ENCODE measurements around the gene ANGPTL8. TPM values are rescaled to one million over a fixed set of nuclear protein-coding genes. Genes with fewer than 3 reads are reported as not detected.

Gene ANGPTL8, protein sequence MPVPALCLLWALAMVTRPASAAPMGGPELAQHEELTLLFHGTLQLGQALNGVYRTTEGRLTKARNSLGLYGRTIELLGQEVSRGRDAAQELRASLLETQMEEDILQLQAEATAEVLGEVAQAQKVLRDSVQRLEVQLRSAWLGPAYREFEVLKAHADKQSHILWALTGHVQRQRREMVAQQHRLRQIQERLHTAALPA
- not detected in 2 replicates for total RNA-seq

DNA sequence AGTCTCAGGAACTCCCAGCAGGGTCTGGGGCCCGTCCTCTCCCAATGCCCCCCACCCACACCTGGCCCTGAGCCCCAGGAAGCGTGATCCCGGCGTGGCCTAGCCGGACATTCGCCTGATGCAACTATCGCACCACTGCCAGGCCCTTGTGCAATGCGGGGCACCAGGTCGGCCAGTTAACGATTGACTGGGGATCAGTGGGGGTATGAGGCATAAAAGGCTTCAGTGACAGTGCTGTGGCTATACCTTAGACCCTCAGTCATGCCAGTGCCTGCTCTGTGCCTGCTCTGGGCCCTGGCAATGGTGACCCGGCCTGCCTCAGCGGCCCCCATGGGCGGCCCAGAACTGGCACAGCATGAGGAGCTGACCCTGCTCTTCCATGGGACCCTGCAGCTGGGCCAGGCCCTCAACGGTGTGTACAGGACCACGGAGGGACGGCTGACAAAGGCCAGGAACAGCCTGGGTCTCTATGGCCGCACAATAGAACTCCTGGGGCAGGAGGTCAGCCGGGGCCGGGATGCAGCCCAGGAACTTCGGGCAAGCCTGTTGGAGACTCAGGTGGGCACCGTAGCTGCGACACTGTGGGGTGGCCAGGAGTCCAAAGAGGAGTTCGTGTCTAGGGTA lies at the start of gene ANGPTL8:
Gene ANGPTL8, plus strand, starts transcription at position 243 of the 624 bp plus-strand sequence. Its CDS starts 19 bp downstream, at position 262.

GRCh38 chr19:11197291-11198174 lies 41.9 kb upstream of the ANGPTL8 start, which contains the start of gene KANK2:
Gene KANK2 (minus strand): TSS chr19:11197545. CDS start chr19:11194511, 3,034 bp downstream.

DNA sequence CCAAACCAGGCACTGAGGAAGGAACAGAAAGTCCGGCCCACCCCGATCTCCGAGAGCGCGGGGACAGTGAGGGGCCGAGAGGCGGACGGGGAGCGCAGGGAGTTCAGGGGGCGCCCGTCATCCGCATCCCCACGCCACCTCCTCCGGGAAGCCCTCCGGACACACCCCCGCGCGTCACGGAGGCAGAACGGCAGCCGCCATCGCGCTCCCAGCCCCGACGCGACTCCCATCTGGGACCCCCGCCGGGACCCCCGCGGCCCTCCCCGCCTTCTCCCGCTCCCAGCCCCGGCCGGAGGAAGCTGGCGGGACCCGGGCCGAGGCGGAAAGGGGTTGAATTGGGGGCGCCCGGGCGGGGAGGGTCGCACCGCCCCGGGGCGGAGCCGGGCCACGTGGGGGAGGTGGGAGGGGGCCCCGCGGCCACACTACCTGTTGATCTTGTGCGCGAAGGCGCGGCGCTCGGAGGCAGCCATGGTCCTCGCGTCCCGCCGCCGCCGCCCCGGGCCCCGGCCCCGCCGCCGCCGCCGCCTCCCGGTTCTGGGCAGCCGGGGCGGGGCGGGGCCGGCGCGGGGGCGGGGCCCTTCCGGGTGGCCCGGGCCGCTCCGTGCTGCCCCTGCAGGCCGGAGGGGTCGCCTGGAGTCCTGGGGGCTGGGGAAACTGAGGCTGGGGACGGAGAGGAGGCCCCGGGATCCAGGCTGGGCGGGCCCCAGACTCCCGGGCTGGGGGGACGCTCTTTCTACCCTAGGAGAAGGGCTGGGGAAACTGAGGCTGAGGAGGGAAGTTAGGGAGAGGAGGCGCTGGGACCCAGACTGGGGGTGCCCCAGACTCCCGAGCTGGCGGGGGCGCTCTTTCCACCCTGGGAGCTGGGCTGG lies 22.8 kb downstream of the ANGPTL8 start, which contains the start of gene DOCK6:
Gene DOCK6, minus strand, starts transcription at position 554 of the 869 bp plus-strand sequence. Its CDS starts 84 bp downstream, at position 470.

Other genes with a start within 250 kb of the ANGPTL8 start
- gene LDLR, start 150.2 kb upstream of the ANGPTL8 start, total RNA-seq: 406 and 458 TPM in 2 replicates
- 4.2 and 9.0 TPM in 2 replicates for gene SPC24, start 83.8 kb upstream of the ANGPTL8 start, total RNA-seq
- 378 and 380 TPM in 2 replicates for gene KANK2, start 42.1 kb upstream of the ANGPTL8 start, total RNA-seq
- 15.9 and 19.3 TPM in 2 replicates for gene DOCK6, start 22.9 kb downstream of the ANGPTL8 start, total RNA-seq
- gene TSPAN16, start 56.5 kb downstream of the ANGPTL8 start, total RNA-seq: not detected in 2 replicates
- gene RAB3D, start 100.0 kb downstream of the ANGPTL8 start, total RNA-seq: 23.7 and 24.3 TPM in 2 replicates
- 51.1 and 82.2 TPM in 2 replicates for gene TMEM205, start 106.6 kb downstream of the ANGPTL8 start, total RNA-seq
- 6.1 and 10.5 TPM in 2 replicates for gene CCDC159, start 106.9 kb downstream of the ANGPTL8 start, total RNA-seq
- 24.2 and 26.5 TPM in 2 replicates for gene PLPPR2, start 115.8 kb downstream of the ANGPTL8 start, total RNA-seq
- 0.97 TPM in 2 replicates for gene SWSAP1, start 135.0 kb downstream of the ANGPTL8 start, total RNA-seq
- gene EPOR, start 144.7 kb downstream of the ANGPTL8 start, total RNA-seq: 2.3 and 2.8 TPM in 2 replicates
- gene RGL3, start 179.7 kb downstream of the ANGPTL8 start, total RNA-seq: 0.16 and 1.6 TPM in 2 replicates
- 0.32 and 0.36 TPM in 2 replicates for gene ODAD3, start 195.5 kb downstream of the ANGPTL8 start, total RNA-seq
- gene PRKCSH, start 196.0 kb downstream of the ANGPTL8 start, total RNA-seq: 131 and 134 TPM in 2 replicates
- 0.73 TPM in 1 of 2 replicates, not detected in the other for gene ELAVL3, start 241.4 kb downstream of the ANGPTL8 start, total RNA-seq